ENCODE data around the gene TUBGCP5.

DNA sequence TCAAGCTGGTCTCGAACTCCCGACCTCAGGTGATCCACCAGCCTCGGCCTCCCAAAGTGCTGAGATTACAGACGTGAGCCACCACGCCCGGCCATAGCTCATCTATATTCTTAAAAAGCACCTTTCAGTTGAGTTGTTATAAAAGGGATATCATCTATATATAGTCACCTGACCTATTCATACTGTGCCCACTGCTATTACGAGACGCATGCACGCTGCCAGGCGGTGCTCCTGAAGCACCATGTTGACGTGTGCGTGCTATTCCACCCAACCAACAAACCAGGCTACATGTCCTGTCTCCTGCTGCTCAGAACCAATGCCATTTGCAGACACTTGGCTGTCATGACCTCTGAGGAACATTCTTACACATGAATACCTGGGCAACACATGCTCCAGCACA, 76.8 kb downstream of the TUBGCP5 start:
- TF ChIP-seq SUZ12 (IDR thresholded peaks at IDR 0.05), result no peak
- no peak for TF ChIP-seq FOXA1 (IDR thresholded peaks at IDR 0.05)
- no peak for TF ChIP-seq ELF4 (IDR thresholded peaks at IDR 0.05)
- no peak for TF ChIP-seq FOXM1 (IDR thresholded peaks at IDR 0.05; ENCODE audit: borderline replicate concordance)

Measured in HEK293T (cell line).